GM18502 (cell line): ENCODE measurements around the gene REM2.

Experiments used
- ATAC-seq: cut with Tn5 transposase; IDR thresholded peaks from one replicate; pipeline ENCODE4 v1.9.1; 2021; ENCODE audit warnings: mild to moderate bottlenecking; ENCODE audit not compliant: unreplicated experiment, poor library complexity

REM2 gene

GRCh38 chr14:22872033-22872832 lies 10.8 kb upstream of the REM2 start:
- peak; percentile 27 for ATAC-seq

DNA sequence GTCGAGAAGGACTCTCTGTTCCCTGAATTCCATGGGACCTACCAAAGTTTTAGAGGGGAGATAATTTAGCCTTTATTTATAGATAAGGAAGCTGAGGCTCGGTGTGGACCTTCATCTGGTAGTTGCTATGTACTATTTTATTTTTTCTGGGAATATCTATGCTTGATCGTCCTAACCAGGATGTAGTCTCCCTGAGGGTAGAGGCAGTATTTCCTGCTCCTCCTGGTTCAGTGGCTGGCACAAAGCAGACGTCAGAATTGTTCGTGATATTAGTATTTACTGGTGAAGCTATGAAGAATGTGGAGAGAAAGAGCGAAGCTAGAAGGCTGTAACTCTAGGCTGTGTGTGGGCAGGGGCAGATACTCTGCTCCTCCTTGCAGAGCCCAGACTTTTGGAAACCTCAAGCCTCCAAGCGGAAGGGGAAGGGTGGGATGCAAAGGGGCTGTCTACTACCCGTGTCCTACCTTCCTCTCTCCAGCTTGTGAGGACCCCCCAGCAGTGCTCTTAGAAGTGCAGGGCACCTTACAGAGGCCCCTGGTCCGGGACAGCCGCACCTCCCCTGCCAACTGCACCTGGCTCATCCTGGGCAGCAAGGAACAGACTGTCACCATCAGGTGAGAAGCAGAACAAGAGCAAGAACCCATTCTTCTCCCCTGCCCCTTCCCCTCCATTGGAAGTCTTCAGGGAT lies 10.0 kb upstream of the REM2 start:
- no peak for ATAC-seq

DNA sequence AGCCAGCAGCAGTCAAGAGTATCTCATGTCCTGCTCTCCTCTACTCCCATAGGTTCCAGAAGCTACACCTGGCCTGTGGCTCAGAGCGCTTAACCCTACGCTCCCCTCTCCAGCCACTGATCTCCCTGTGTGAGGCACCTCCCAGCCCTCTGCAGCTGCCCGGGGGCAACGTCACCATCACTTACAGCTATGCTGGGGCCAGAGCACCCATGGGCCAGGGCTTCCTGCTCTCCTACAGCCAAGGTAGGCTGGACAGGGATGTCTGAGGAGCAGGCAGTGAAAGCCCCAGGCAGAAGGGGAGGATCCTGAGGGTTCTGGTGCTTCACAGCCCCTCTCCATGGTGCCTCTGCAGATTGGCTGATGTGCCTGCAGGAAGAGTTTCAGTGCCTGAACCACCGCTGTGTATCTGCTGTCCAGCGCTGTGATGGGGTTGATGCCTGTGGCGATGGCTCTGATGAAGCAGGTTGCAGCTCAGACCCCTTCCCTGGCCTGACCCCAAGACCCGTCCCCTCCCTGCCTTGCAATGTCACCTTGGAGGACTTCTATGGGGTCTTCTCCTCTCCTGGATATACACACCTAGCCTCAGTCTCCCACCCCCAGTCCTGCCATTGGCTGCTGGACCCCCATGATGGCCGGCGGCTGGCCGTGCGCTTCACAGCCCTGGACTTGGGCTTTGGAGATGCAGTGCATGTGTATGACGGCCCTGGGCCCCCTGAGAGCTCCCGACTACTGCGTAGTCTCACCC lies 7.8 kb upstream of the REM2 start:
- ATAC-seq = no peak

DNA sequence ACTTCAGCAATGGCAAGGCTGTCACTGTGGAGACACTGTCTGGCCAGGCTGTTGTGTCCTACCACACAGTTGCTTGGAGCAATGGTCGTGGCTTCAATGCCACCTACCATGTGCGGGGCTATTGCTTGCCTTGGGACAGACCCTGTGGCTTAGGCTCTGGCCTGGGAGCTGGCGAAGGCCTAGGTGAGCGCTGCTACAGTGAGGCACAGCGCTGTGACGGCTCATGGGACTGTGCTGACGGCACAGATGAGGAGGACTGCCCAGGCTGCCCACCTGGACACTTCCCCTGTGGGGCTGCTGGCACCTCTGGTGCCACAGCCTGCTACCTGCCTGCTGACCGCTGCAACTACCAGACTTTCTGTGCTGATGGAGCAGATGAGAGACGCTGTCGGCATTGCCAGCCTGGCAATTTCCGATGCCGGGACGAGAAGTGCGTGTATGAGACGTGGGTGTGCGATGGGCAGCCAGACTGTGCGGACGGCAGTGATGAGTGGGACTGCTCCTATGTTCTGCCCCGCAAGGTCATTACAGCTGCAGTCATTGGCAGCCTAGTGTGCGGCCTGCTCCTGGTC lies 7.2 kb upstream of the REM2 start:
- ATAC-seq = no peak

DNA sequence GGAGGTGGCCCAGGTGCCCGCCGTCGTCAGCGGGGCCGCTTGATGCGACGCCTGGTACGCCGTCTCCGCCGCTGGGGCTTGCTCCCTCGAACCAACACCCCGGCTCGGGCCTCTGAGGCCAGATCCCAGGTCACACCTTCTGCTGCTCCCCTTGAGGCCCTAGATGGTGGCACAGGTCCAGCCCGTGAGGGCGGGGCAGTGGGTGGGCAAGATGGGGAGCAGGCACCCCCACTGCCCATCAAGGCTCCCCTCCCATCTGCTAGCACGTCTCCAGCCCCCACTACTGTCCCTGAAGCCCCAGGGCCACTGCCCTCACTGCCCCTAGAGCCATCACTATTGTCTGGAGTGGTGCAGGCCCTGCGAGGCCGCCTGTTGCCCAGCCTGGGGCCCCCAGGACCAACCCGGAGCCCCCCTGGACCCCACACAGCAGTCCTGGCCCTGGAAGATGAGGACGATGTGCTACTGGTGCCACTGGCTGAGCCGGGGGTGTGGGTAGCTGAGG lies 6.0 kb upstream of the REM2 start:
- no peak for ATAC-seq

DNA sequence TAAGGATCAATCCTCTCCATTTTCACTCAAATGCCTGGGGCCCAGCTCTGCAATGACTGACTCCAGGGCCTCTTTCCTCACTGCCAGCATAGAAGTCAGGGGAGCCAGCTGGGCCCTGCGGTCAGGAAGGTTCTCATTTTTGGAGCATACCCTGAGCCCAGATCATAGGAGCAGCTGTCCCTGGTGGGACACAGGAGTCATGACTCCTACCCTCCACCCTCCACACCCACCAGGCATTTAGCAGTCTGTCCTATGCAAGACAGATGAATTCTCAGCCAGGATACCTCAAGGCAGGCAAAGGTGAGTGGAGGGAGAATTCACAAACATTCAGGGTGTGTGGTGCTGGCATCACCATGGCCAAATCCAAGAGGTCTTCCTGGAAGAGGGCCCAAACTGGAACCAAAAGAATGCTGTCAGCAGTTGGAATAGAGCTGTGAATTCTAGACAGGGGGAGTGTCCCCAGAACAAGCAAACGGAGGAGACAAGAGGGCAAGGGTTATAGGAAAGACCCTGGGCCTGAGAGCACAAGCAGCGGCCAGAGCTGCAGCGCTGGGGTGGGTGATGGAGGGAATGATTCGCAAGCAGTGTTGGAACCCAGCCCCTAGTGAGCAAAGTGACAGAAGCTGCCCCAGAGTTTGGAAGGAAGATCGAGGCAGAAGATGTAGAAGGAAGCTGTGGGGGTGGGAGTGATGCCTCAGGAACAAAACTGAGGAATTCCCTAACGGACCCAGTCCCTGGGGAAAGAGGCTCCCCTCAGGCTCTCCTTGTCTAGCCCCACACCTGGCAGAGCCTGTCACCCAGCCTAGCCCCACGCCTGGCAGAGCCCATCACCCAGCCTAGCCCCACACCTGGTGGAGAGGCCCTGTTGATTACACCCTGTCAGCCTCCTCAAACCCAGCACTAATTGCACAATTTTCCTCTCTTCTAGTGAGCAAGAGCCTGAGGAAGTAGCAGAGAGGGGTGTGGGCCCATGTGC lies 4.5 kb upstream of the REM2 start:
- ATAC-seq = no peak

GRCh38 chr14:22882064-22882463 lies 958 bp upstream of the REM2 start:
- no peak for ATAC-seq

DNA sequence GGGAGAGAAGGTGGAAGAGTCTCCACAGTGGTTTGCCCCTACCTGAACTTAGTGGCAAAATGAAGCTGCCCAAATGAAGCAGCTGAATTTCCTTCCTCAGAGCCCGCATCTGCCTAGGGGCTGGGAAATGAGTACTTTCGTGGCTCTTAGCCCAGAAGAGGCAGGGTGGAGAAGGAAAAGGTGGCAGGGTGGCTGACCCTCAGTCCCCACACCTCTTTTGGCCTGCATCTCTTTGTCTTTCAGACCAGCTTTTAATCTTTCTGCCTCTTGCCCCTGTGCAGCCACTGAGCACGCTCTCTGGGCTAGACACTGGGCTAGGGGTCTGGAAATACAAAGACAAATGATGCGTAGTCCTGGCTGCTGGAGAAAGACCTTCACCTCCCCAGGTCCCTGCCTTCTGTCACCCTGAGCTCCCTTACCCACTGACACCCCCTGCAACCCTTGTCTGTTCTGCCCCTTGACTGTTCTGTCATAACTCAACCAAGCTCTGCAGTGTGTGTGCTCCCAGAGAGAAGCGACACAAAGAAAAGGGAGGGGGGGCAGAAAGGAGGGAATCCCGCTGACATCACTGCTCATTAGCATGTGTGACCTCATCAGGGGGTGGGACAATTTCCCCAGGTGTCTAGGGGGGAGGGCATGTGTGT lies 371 bp upstream of the REM2 start:
- no peak for ATAC-seq

GRCh38 chr14:22884076-22884737 lies 1.2 kb downstream of the REM2 start:
- no peak for ATAC-seq

GRCh38 chr14:22884738-22885523 lies 1.9 kb downstream of the REM2 start:
- ATAC-seq = no peak

DNA sequence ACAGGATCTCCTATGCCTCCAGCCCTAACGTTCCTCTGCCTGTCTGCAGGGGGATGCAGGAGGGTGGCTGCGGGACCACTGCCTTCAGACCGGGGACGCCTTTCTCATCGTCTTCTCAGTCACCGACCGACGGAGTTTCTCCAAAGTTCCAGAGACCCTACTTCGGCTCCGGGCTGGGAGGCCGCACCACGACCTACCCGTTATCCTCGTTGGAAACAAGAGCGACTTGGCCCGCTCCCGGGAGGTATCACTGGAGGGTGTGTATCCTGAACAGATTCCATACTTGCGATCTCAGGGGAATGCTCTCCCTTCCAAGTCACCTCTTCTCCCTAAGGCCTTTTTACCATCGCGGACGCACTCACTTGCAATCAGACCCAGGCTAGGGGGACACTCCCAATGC lies 3.0 kb downstream of the REM2 start:
- ATAC-seq = no peak

DNA sequence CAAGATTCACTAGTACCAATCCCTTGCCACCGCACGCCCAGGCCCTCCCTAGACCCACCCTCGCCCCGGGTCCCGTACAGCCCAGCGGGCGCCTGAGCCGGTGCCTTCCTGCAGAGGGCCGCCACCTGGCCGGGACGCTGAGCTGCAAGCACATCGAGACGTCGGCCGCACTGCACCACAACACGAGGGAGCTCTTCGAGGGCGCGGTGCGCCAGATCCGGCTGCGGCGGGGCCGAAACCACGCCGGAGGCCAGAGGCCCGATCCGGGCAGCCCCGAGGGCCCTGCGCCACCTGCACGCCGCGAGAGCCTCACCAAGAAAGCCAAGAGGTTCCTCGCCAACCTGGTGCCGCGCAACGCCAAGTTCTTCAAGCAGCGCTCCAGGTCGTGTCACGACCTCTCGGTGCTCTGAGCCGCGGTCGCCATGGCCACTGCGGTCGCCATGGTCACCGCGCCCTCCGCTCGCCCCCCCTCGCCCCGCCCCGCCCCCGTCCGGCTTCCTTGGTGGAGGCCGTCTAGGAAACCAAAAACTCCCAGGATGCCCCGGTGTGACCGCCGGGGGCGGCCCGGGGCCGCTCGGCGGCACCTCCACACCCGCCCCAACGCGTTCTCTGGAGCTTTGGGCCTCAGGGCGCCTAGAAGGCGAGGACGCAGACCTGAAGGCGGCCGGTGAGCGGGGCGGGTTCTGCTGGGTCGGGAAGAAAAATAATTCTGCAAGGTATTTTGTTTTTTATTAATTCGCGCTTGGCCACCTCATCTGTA lies 3.7 kb downstream of the REM2 start:
- peak; percentile 57 for ATAC-seq

- peak; percentile 47 for ATAC-seq
Observed at GRCh38 chr14:22887260-22887989, 4.4 kb downstream of the REM2 start.

DNA sequence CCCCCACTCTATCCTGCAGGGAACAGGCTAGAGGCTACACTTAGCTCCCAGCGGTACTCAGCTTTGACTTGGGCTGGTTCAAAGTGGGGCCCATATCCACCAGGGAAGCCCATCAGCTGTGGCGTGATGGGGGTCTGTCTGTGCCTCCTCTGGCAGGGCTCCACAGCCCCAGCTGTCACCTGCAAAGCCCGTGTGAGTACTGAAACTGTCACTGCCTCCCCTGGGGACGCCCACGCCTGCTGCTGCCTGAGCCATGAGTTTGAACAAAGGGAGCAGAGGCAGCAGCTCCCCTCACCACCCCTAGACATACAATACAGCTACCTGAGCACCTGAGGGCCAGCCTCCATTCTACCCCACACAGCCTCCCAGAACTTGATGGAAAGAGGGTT lies 5.0 kb downstream of the REM2 start:
- ATAC-seq = peak; percentile 49

GRCh38 chr14:22888662-22889061 lies 5.6 kb downstream of the REM2 start:
- no peak for ATAC-seq

DNA sequence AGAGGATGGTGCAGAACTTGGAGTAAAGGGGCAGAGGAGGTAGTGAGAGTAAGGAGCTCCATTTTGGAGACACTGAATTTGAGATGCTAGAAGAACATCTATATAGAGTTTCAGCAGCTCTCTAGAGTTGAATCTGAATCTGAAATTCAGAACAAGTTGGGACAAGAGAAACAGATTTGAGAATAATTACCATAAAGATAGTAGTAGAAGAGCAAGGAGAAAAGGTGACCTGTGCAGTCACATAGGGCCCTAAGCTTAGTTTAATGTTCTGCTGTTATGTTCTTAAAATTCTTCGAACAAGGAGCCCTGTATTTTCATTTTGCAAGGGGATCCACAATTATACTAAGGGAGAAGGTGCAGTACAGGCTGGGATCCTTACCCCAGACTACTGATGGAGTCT lies 7.4 kb downstream of the REM2 start:
- no peak for ATAC-seq
